IPS-18c (cell line): ENCODE data around the gene CD3G.

Experiments used
- H3K4me3 ChIP-seq: 2 replicates; pipeline ENCODE4 v1.7.0; 2013; ENCODE audit warnings: low read depth, mild to moderate bottlenecking, low read length, moderate library complexity; ENCODE audit not compliant: insufficient read depth
- H3K9me3 ChIP-seq: one replicate; pipeline ENCODE4 v1.6.1; 2013; ENCODE audit warnings: mild to moderate bottlenecking, low read length, moderate library complexity; ENCODE audit not compliant: control insufficient read depth, insufficient read depth

CD3G gene

DNA sequence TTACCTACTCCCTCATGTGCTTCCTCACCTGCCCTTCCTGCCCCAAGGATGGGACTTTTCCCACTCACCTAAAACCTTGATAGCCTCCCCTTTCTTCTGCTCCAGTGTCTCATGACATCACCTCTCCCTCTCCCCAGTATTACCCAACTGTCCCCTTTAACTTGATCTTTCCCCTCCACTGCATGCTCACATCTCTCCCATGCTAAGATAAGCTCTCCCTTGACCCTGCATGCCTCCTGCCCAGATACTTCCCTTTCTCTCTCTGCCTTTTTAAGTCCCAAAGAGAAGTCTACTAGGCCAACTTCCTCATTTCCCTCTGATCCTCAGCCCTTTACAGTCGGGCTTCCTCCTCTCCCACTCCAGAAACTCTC, 24.8 kb upstream of the CD3G start:
- Histone ChIP-seq H3K9me3 (no peaks in the 10 kb centered on the region), H3K4me3 (no peak overlapping the region)

DNA sequence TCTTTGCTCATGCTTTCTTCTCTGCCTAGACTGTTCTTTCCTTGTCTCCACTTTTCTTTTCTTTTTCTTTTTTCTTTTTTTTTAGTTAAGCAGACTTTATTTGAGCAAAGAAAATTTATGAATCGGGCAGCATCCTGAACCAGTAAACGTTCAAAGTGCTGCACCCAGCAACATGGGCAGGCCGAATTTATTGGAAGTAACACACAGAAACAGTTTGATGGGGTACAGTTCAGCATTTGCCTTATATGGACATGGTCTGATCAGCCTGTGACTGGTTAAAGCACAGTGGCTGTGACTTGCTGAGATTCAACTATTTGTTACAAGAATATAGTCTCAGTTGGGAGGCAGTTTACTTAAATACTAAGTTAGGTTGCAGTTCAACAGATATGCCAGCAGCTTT, 23.6 kb upstream of the CD3G start:
- no peak overlapping the region for H3K4me3 ChIP-seq
- H3K9me3 ChIP-seq = no peaks in the 10 kb centered on the region

GRCh38 chr11:118321386-118322082, 22.6 kb upstream of the CD3G start:
- Histone ChIP-seq H3K9me3 (no peaks in the 10 kb centered on the region), H3K4me3 (no peak overlapping the region)

GRCh38 chr11:118322721-118323120, 21.4 kb upstream of the CD3G start:
- H3K9me3 ChIP-seq = no peaks in the 10 kb centered on the region
- H3K4me3 ChIP-seq = no peak overlapping the region

DNA sequence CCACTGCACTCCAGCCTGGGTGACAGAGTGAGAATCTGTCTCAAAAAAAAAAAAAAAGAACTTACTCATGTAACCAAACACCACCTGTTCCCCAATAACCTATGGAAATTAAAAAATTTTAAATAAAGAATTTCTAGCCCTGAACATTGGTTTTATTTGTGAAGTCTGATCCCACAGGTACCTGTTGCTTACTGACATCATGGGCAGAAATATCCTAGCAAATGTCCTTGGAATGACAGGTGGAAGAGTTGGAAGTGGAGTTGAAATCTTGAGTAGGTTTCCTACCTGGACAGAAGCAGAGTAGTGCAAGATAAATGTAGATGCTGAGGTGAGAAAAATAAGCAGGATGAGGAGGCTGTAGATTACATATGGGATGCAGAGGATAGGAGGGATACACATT, 18.9 kb upstream of the CD3G start:
- no peaks in the 10 kb centered on the region for H3K9me3 ChIP-seq
- no peak overlapping the region for H3K4me3 ChIP-seq

DNA sequence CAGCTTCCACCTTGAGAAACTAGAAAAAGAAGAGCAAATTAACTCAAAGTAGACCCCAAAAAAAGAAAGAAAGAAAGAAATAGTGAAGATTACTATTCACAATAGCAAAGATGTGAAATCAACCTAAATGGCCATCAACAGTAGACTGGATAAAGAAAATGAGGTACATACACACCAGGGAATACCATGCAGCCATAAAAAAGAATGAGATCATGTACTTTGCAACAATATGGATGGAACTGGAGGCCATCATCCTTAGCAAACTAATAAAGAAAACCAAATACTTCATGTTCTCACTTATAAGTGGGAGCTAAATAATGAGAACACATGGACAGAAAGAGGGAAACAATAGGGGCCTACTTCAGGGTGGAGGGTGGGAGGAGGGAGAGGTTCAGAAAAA, 15.4 kb upstream of the CD3G start:
- Histone ChIP-seq H3K4me3 (no peak overlapping the region), H3K9me3 (no peaks in the 10 kb centered on the region)

DNA sequence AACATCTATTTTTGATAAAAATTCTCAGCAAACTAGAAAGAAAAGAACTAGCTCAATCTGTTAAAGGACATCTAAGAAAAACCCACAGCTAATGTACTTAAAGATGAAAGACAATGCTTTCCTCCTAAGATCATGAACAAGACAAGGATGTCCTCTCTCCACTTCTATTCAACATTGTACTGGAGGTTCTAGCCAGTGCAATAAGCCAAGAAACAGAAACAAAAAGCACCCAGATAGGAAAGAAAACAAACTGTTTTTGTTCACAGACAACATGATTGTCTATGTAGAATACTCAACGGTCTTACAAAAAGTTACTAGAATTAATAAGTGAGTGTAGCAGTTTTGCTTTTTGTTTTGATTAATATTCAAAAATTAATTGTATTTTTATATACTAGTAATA, 9.4 kb upstream of the CD3G start:
- Histone ChIP-seq H3K4me3 (no peak overlapping the region), H3K9me3 (no peaks in the 10 kb centered on the region)

DNA sequence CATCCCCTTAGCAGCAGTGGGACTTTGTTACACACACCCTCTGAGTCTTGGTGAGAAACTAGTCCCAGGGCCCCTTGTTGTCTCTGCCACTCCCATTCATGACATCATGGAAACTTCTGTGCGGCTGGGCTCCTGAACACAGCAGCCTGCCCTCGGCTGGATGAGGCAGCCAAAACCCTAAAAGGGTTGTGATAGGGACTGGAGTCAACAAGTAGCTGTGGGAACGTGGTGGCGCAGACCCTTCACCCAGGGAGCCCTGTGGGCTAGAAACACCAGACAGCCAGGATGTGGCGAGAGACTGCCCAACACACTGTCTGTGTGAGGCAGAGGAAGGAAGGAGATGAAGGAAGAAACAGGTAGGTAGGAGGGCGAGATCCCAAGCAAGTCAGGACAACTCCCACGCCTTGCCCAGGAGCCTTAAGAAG, 5.5 kb upstream of the CD3G start:
- Histone ChIP-seq H3K4me3 (no peak overlapping the region), H3K9me3 (no peaks in the 10 kb centered on the region)

DNA sequence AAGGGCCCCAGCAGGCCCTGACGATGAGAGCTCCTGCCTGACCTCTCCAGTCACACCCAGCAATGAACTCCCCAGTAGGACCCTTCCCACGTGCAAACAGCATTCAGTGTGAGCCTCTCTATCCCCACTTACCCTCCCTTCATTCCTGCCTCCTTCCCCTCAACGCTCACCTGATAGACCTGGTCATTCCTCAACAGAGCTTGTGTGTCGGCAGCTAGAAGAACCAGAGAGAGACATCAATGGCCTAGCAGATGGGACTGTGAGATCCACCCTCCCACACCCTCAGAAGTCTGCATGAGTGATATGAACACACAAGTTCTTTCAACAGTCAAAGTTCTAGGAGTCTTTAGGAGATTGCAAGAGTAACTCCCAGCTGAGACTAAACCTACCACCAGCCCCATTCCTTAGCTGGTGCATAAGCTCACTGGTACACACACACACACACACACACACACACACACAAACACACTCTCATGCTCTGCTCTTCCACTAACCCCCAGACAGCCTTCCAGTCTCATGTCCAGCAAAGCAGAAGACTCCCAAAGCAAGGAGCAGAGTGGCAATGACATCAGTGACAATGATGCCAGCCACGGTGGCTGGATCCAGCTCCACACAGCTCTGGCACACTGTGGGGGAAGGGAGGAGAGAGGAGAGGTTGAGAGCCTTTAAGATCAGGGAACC, 4.7 kb upstream of the CD3G start:
- H3K9me3 ChIP-seq = no peaks in the 10 kb centered on the region
- H3K4me3 ChIP-seq = no peak overlapping the region

DNA sequence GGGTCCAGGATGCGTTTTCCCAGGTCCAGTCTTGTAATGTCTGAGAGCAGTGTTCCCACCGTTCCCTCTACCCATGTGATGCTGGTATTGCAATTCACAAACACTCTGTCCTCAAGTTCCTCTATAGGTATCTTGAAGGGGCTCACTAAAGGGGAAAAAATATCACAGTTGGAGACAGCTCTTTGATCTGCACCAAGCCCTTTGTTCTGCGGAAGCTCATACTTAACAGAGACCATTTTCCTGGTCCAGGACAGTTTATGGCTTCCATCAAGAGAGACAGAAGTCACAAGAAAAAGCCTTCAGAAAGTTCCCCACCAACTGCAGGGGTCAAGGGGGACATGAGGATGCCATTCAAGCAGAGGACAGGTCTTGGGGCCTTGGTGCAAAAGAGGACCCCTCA, 3.7 kb upstream of the CD3G start:
- no peaks in the 10 kb centered on the region for H3K9me3 ChIP-seq
- no peak overlapping the region for H3K4me3 ChIP-seq

GRCh38 chr11:118341261-118341660, 2.9 kb upstream of the CD3G start:
- H3K9me3 ChIP-seq = no peaks in the 10 kb centered on the region
- H3K4me3 ChIP-seq = no peak overlapping the region

DNA sequence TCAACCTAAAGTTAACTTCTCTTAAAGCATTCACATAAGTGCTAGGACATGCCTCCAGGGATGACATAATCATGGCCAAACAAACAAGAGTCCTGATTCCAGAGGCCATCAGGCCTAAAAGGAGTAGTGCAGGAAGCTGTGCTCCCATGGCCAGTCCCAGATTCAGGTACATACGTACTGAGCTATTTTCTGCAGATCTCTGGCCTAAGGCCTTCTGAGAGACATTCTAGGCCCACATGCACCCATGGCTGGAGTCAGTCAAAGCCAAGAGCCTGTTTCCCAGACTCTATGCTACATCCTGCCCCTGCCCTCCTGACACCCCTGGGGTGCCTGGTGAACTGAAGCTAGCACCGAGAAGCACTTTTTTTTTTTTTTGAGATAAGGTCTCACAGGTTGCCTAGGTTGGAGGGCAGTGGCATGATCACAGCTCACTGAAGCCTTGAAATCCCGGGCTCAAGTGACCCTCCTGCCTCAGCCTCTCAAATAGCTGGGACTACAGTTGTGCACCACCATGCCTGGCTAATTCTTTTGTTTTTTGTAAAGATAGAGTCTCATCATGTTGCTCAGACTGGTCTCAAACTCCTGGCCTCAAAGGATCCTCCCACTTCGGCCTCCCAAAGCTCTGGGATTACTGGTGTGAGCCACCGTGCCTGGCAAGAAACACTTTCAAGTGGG, 2.2 kb upstream of the CD3G start:
- no peaks in the 10 kb centered on the region for H3K9me3 ChIP-seq
- H3K4me3 ChIP-seq = no peak overlapping the region

DNA sequence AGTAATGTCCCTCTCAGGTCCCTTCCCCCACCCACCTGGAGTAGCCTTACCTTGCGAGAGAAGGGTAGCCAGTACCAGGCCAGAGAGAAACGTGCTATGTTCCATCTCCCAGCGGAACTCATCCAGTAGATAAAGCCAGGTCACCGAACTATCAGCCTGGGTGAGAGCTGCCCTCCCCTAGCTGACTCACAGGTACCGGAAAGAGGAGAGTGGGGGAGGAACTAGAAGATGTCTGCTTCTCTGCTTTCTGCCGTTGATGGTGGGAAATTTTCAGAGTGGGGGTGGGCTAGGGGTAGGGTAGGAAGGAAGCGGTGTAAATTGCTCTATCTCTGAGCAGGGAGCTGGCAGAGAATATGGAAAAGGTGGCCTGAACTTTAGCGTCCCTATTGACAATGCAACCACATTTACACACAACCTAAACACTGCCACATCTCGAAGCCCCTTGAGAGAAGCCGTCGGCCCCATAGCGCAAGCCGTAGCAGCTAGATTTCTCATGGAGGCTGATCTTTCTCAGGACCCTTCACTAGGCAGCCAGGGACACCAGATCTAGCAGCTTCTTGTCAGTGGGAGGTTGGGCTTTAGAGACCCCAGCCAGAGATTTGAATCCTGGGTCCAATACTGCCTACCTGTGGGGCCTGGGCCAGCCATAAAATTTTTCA, 1.5 kb upstream of the CD3G start, which contains the start of gene CD3D:
Gene CD3D (minus strand): TSS at position 203 of the 659 bp plus-strand sequence. CDS start 98 bp downstream, at position 105.
- H3K4me3 ChIP-seq = no peak within 1 kb of the TSS
- no peaks in the 10 kb centered on the region for H3K9me3 ChIP-seq

DNA sequence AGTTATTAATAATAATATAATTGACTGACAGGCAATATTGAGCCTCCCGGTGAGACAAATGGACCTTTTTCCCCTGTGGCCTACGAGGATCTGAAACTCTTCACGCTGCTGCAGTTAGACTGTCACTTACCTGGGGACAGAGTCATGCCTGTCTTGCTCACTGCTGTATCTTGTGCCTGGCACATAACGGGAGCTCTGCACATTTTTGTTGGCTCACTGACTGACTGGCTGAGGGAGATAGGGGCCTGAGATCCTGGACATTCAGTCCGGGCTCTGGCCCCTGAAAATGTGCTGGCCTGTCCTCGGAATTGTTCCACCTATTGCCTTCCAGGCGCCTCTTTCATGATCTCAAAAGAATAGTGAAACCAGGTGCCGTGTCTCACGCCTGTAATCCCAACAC, 896 bp upstream of the CD3G start:
- Histone ChIP-seq H3K9me3 (no peaks in the 10 kb centered on the region), H3K4me3 (no peak overlapping the region)

- no peaks in the 10 kb centered on the region for H3K9me3 ChIP-seq
- H3K4me3 ChIP-seq = no peak overlapping the region
Measured at GRCh38 chr11:118349475-118349874, 5.3 kb downstream of the CD3G start.

DNA sequence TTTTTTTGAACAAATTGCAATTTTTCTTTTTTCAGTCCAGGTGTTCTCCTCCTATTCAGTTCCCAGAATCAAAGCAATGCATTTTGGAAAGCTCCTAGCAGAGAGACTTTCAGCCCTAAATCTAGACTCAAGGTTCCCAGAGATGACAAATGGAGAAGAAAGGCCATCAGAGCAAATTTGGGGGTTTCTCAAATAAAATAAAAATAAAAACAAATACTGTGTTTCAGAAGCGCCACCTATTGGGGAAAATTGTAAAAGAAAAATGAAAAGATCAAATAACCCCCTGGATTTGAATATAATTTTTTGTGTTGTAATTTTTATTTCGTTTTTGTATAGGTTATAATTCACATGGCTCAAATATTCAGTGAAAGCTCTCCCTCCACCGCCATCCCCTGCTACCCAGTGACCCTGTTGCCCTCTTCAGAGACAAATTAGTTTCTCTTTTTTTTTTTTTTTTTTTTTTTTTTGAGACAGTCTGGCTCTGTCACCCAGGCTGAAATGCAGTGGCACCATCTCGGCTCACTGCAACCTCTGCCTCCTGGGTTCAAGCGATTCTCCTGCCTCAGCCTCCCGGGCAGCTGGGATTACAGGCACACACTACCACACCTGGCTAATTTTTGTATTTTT, 9.1 kb downstream of the CD3G start:
- Histone ChIP-seq H3K4me3 (no peak overlapping the region), H3K9me3 (no peaks in the 10 kb centered on the region)

DNA sequence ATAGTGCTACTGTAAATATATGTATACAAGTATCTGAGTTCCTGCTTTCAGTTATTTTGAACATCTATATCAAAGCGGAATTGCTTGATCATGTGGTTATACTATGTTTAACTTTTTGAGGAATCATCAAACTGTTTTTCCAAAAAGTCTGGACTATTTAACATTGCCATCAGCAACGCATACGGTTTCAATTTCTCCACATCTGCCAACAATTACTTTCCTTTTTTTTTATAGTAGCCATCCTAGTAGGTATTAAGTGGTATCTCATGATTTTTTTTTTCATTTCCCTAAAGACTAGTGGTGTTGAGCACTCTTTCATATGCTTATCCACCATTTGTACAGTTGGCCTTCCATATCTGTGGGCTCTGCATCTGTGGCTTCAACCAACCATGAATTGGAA, 13.9 kb downstream of the CD3G start:
- Histone ChIP-seq H3K4me3 (no peak overlapping the region), H3K9me3 (no peaks in the 10 kb centered on the region)
